Measurements from ENCODE around the gene TAAR9. TPM values are rescaled to one million over a fixed set of nuclear protein-coding genes. Genes with fewer than 3 reads are reported as not detected.

Gene TAAR9
- polyA plus RNA-seq, 1 of the 3 experiments (the other 2 are of a cell fraction), result not detected

DNA sequence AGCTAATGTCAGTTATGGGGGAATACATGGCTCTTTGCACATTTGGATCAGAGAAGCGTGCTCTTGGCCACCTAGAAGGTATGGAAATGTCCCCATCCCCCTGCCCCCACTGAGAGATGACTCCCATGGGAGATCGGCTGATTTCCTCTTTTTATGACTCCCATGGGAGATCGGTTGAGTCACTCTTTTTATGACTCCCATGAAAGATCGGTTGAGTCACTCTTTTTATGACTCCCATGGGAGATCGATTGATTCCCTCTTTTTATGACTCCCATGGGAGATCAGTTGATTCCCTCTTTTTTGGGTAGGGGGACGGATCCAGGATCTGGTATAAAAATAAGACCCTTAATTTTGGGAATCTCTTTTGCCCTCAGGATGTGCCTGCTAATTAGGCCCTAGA, 10.3 kb upstream of the TAAR9 start (continued):
- no peak for TF ChIP-seq IRF3 (IDR thresholded peaks at IDR 0.05; ENCODE audit: low read depth, low read length)
- TF ChIP-seq, protein P1, sequence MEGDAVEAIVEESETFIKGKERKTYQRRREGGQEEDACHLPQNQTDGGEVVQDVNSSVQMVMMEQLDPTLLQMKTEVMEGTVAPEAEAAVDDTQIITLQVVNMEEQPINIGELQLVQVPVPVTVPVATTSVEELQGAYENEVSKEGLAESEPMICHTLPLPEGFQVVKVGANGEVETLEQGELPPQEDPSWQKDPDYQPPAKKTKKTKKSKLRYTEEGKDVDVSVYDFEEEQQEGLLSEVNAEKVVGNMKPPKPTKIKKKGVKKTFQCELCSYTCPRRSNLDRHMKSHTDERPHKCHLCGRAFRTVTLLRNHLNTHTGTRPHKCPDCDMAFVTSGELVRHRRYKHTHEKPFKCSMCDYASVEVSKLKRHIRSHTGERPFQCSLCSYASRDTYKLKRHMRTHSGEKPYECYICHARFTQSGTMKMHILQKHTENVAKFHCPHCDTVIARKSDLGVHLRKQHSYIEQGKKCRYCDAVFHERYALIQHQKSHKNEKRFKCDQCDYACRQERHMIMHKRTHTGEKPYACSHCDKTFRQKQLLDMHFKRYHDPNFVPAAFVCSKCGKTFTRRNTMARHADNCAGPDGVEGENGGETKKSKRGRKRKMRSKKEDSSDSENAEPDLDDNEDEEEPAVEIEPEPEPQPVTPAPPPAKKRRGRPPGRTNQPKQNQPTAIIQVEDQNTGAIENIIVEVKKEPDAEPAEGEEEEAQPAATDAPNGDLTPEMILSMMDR (IDR thresholded peaks at IDR 0.05), result no peak
- TF ChIP-seq REST (IDR thresholded peaks at IDR 0.05; ENCODE audit: low read depth, low read length), result no peak
- no peak for TF ChIP-seq FOSL2 (IDR thresholded peaks at IDR 0.05; ENCODE audit: borderline replicate concordance, low read depth)
- TF ChIP-seq RFX5 (IDR thresholded peaks at IDR 0.05; ENCODE audit: low read length), result no peak
- TF ChIP-seq RXRA (IDR thresholded peaks at IDR 0.05; ENCODE audit: borderline replicate concordance, low read depth), result no peak

DNA sequence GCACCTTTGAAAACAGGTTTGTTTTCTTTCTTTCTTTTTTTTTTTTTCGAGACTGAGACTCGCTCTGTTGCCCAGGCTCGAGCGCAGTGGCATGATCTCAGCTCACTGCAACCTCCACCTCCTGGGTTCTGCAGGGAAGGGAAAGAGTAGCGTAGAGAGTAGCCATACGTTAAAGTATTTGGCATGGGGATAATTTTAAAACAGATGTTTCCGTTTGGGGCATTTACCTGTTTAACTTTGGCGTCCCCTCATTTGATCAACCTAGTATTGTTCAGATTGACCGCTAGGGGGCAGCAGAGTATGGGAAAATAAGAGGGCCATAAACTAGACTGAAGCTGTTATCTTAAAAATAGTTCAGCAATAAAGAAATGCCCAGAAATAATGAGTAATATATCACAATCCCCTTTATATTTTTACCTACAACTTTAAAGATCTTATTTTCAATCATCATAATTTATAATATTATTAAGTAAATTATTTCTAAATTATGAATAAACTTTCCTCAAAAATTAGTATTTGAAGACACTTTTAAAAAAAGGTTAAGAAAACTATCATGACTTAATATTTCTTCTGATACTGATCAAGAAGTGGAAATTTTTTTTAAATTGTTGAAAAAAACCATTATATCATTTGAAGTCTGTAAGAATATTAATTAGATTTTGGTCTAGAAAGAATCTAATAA, 7.6 kb upstream of the TAAR9 start:
- Histone ChIP-seq H3K4me2 (peak overlapping the region; percentile 52; the same call in 1 of the 2 replicates), H3K27ac (ENCODE audit: low read depth in 2 of 2, low read length in 1 of 2) (no peak overlapping the region), H3K4me3 (ENCODE audit: low read depth in 2 of 2, low read length in 1 of 2) (peak overlapping the region in 1 of 2 experiments; percentile 54; a peak in 1 of 4 replicates), H3K9me3 (no peaks in the 10 kb centered on the region), H3K27me3 (ENCODE audit: insufficient read depth) (peaks cover 22% of the 10 kb centered on the region; the same call in 1 of the 2 replicates), H3F3A (replicated peaks; ENCODE audit: insufficient read depth) (no peaks in the 10 kb centered on the region), H2AFZ (ENCODE audit: low read depth) (0 out of 2 replicates have a peak overlapping the region, but pooled peaks have one; percentile 11), H3K4me1 (ENCODE audit: control insufficient read depth in 1 of 2, insufficient read depth in 2 of 2, low read depth in 1 of 2, low read length in 1 of 2) (no peaks in the 10 kb centered on the region), H3K79me2 (ENCODE audit: insufficient read depth) (no peaks in the 10 kb centered on the region), H3K9ac (no peak overlapping the region), H3K36me3 (replicated peaks in 1 of 2; ENCODE audit: control insufficient read depth in 1 of 2, insufficient read depth in 2 of 2, low read length in 1 of 2) (no peaks in the 10 kb centered on the region), H3K9me2 (no peaks in the 10 kb centered on the region), H4K20me1 (ENCODE audit: insufficient read depth) (no peaks in the 10 kb centered on the region)
- ChIA-PET POLR2A (no interaction called here), CTCF (interaction anchor here (0.6 to 2.8 kb wide), 31 partner anchors 8 to 1039 kb away, joined by 3 to 33 read pairs (median 5); partner anchors contain the start of genes SLC18B1, STX7, TAAR6 and TAAR8)
- 20% methylated on average over 9 of the region's 9 CpGs for WGBS (ENCODE audit: low lambda C conversion rate)
- DNase-seq, result peak; percentile 28
- TF ChIP-seq MEF2A (IDR thresholded peaks at IDR 0.05; ENCODE audit: borderline replicate concordance, low read depth) (no peak), FOSL2 (IDR thresholded peaks at IDR 0.05; ENCODE audit: borderline replicate concordance, low read depth) (no peak), NRF1 (IDR thresholded peaks at IDR 0.05; ENCODE audit: low read depth, low read length) (no peak), FOXJ3 (CRISPR knock-in tag; IDR thresholded peaks at IDR 0.05) (no peak), ZBTB33 (IDR thresholded peaks at IDR 0.05; ENCODE audit: borderline replicate concordance, low read depth) (no peak), NFIC (IDR thresholded peaks at IDR 0.05; ENCODE audit: borderline replicate concordance) (no peak), EZH2phosphoT487 (IDR thresholded peaks at IDR 0.05; ENCODE audit: borderline replicate concordance, low read depth) (no peak), TAF1 (IDR thresholded peaks at IDR 0.05; ENCODE audit: borderline replicate concordance, low read depth, low read length) (no peak), REST (IDR thresholded peaks at IDR 0.05; ENCODE audit: low read depth, low read length) (no peak)
- TF ChIP-seq, protein P2, sequence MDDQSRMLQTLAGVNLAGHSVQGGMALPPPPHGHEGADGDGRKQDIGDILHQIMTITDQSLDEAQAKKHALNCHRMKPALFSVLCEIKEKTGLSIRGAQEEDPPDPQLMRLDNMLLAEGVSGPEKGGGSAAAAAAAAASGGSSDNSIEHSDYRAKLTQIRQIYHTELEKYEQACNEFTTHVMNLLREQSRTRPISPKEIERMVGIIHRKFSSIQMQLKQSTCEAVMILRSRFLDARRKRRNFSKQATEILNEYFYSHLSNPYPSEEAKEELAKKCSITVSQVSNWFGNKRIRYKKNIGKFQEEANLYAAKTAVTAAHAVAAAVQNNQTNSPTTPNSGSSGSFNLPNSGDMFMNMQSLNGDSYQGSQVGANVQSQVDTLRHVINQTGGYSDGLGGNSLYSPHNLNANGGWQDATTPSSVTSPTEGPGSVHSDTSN (IDR thresholded peaks at IDR 0.05), result no peak

Data from SK-N-SH (cell line).